GM18867 (cell line): Measurements from ENCODE around the gene HIGD1C.

ENCODE experiments used
- ATAC-seq: cut with Tn5 transposase; IDR thresholded peaks from one replicate; pipeline ENCODE4 v1.9.1; 2021; ENCODE audit warnings: mild to moderate bottlenecking, moderate library complexity; ENCODE audit not compliant: unreplicated experiment

HIGD1C gene

DNA sequence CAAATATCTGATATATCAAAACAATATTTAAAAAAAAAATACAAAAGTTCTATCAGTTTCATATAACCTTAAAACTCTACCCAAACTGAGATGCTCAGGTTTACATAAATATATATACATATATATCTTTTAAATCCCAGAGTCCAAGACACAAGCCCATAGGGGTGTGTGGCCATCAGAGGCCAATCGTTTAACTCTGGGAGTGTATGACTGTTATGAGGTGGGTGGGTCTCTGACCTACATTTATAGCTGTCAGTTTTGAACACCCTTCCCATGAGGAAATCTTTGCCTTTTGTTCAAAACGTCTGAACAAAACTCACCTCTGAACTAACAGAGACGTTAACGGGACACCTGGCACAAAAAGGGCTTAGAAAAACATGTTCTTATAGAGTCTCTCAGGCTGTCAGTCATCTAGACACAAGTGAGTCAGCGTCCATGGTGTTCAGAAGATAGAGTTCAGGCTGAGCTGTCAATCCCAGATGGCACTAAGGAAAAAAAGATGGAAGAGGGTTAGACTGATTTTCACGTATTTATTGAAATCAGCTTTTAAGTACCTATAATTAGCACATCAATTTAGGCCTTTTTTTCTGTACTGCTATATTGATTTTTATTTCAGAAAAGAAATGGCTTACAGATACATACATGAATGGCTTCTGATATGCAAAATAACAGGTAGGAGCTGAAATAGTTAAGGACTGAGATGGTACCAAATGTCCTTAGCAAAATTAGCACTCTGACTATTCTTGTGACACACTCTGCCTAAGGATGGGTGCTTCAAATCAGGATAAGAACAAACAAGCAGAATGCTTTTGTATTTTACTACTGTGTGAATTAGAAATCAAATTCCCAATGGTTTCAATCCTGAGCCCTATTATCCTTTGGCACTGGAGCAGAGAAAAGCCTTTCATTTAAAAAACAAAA is 29.2 kb downstream of the HIGD1C start:
- no peak for ATAC-seq

GRCh38 chr12:50984586-50985298 is 32.4 kb downstream of the HIGD1C start:
- ATAC-seq: no peak

DNA sequence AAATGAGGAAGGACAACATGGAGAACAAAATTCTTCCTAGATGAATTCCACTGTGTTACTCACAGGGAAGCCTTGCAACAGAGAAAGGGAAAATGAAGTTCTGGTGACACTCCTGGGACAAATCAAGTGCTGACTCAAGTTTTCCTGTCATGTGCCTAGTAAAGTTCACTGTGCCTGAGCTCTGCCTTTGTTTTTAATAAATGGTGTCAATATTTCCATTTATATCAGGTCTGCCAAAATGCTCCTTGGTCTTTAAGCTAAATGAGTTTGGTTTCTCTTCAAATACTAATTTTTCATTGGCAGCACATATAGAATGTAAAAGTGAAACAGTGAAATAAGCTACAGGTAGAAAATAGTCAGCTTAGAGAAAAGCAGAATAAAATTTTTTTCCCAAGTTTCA is 33.0 kb downstream of the HIGD1C start:
- ATAC-seq: no peak

DNA sequence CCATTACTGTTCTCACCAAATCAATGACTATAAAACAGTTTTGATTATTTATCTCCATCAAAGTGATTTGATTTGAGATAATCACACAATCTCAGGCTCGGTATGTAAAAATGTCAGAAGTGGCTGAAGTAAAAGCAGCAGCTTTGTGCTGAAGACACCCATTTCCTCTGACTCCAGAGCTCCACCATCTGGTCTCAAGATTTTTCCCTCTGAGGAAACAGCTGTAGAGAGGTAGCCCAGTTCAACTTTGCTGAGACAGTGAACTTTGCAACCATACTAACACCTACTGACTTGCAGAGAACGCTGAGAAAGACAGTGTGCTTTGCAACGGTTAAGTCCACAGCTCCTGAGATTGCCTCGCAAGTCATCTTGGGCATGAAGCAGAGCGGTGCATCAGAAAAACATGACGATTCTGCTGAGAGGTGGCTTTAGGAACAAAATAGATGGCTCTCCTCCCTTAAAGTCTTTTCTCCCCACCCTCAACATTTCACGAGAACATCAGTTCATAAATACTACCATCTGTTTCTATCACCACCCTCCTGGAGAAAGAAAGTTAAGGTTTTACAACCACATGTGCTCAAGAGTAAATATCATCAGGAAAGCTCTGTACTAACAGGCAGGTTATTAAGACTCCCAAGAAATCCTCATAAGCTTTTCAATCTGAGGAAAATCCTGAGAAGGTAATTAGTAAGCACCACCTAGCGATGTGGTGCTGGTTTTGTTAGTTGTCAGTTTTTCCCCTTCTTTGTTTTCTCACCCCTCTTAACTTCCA is 34.8 kb downstream of the HIGD1C start:
- ATAC-seq: no peak

DNA sequence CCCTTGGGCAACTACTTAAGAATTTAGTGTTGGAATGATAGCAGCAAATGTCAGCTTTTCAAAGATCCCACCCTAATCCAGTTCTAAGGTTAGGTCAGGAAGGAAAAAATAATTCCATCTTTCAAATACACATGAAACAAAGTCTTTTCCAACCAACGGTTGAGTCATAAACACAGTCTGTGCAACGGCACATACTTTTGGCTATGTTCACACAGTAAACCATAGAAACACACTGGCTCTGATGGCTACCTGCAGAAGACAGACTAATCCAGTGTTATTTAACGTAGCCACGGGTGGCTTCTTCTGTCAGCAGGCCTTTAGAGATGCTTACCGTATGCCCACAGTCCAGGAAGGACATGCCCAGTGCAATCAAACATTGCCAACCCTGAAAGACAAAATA is 35.7 kb downstream of the HIGD1C start:
- ATAC-seq: no peak

- ATAC-seq: no peak
Observed at GRCh38 chr12:50988871-50989270, 36.5 kb downstream of the HIGD1C start.

DNA sequence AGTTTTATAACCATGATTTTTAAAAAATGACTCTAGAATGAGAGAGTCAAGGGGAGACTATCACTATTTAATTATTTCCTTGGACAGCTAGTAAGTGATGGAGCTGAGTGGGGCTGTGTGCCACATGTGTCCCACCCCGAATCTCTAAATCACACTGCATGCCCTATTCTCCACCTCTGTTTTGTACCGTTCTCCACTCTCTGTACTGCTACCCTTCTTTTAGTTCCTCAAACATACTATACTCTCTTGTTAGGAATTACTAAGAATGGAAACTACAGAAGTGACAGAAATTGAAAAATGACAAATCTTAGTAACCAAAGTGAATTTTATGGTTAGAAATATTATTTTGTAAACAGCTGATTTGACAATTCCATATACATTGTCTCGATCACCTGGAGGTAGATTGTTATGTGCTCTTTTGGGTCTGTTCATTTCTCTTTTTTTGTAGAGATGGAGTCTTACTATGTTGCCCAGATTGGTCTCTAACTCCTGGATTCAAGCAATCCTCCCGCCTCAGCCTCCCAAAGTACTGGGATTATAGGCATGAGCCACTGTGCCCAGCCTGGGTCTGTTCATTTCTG is 37.9 kb downstream of the HIGD1C start:
- ATAC-seq: no peak

- ATAC-seq: no peak
Observed at GRCh38 chr12:50990791-50991190, 38.4 kb downstream of the HIGD1C start.

GRCh38 chr12:50991291-50991690 is 38.9 kb downstream of the HIGD1C start:
- no peak for ATAC-seq

- ATAC-seq: no peak
Observed at GRCh38 chr12:50992819-50993218, 40.5 kb downstream of the HIGD1C start.

DNA sequence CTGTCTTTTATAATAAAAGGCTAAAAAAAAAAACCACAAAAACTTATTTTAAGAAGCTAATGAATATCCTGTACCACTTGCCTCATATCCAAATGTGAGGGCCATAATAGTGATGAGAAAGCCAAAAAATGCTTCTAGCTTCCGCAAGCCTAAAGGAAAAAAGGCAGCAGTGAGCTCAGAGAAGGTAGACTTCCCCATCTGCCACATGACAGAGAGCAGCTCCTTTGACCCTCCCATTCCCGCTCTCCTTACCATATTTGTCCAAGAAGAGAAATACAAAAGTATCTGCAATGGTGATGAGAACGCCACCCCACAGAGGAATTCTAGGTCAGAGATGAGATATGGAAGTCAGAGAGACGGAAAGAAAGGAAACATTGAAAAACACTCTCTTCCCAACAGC is 46.7 kb downstream of the HIGD1C start:
- ATAC-seq: no peak

GRCh38 chr12:51000245-51000644 is 47.9 kb downstream of the HIGD1C start:
- no peak for ATAC-seq

GRCh38 chr12:51001799-51002198 is 49.5 kb downstream of the HIGD1C start:
- ATAC-seq: no peak

- ATAC-seq: no peak
Observed at GRCh38 chr12:51004504-51004903, 52.2 kb downstream of the HIGD1C start.

DNA sequence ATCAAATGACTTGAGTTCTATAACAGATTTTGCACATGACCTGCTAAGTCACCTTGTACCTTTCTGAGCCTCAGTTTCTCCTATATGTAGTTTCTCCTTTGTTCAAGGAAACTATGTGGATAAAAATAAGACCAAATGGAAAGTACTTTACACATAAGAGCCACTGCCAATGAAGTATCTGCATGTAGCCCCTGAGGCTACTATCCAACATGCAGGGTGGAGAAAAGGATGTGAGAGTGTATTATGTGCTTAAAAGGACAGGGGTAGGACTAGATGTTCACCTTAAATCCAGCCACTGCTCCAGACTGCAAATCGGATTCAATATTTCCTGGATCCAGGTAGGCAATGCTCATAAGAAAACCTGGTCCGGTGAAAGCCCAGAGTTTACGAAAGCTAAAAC is 52.7 kb downstream of the HIGD1C start:
- ATAC-seq: no peak

DNA sequence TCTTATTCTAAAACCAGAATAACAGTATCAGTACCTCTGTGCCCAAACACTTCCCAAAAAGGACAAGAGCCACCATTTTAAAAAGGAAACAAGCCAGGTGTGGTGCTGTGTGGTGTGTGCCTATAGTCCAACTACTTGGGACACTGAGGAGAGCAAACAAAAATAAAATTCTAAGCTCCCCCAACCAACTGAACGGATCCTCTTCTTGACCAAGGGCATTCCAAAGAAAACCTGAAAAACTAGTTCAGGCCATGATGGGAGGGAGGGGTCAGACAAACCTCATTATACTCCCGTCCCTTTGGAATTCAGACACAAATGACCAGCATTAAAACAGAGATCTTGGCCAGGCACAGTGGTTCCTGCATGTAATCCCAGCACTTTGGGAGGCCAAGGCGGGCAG is 53.3 kb downstream of the HIGD1C start:
- ATAC-seq: no peak

GRCh38 chr12:51008329-51009055 is 56.1 kb downstream of the HIGD1C start:
- no peak for ATAC-seq

DNA sequence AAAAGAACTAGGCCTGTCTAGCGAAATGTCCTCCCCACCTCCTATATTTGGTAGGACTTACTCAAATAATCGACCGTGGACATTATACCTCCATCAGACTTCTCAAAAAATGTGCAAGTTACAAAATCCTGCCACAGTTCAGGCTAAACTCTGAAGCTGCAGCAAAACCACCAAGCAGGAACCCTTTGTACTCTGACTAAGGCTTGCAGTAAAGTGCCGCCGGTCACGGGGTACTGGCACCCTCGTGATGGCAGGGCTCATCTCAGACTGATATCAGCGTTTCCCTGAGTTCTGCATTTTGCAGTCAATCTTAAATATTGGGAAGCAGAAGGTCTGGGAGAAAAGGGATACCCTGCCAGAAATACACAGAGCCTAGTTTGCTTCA is 56.7 kb downstream of the HIGD1C start:
- ATAC-seq: no peak

DNA sequence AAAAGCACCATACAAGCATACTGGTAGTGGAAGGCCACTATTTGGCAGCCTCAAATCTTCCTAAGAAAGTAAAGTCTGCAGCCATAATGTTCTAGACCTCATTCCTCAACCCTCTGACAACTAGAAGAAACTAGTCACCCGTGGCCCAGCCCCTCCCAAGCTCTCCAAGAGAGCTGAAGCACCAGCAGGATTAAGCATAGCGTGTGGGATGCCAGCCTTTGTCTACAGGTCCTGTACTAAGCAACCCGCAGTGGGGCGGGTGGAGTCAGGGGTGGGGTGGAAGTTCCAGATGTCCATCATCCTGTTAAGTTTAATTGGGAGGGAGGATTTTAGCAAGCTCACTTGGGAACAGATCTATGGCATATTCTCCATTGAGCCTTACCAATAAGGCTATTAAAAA is 59.6 kb downstream of the HIGD1C start:
- ATAC-seq: no peak

GRCh38 chr12:51012570-51013236 is 60.4 kb downstream of the HIGD1C start:
- ATAC-seq: no peak
